ENCODE measurements around the gene CD28. TPM values are rescaled to one million over a fixed set of nuclear protein-coding genes. Genes with fewer than 3 reads are reported as not detected.

The CD28 gene
- total and polyA plus RNA-seq, 2 experiments from 2014 or later: 0.11 TPM

GRCh38 chr2:203683421-203683820 is 23.0 kb upstream of the CD28 start:
- Histone ChIP-seq H3F3A (ENCODE audit: insufficient read depth) (peaks cover 61% of the 10 kb centered on the region), H3K4me2 (ENCODE audit: unreplicated experiment) (peak overlapping the region; percentile 58), H3K36me3 (ENCODE audit: low read depth) (no peaks in the 10 kb centered on the region), H3K9me3 (ENCODE audit: low read depth) (no peaks in the 10 kb centered on the region), H2AFZ (no peak overlapping the region), H3K4me1 (ENCODE audit: insufficient read depth) (peaks cover 76% of the 10 kb centered on the region), H3K9ac (peak overlapping the region; percentile 90), H3K4me3 (no peak overlapping the region), H4K20me1 (ENCODE audit: insufficient read depth) (no peaks in the 10 kb centered on the region), H3K9me2 (ENCODE audit: insufficient read depth) (no peaks in the 10 kb centered on the region), H3K27me3 (replicated peaks; ENCODE audit: insufficient read depth) (no peaks in the 10 kb centered on the region), H3K79me2 (ENCODE audit: insufficient read depth) (no peaks in the 10 kb centered on the region), H3K27ac (peak overlapping the region; percentile 100)
- 91 to 95% methylated on average over 4 of the region's 4 CpGs for WGBS, 2 experiments (ENCODE audit: low coverage in 1 of 2, low lambda C conversion rate in 2 of 2, missing lambda C conversion rate in 2 of 2)
- no peak for TF ChIP-seq EZH2 (IDR thresholded peaks at IDR 0.05; ENCODE audit: insufficient read depth, poor library complexity, severe bottlenecking)
- no peak for TF ChIP-seq EZH2phosphoT487 (IDR thresholded peaks at IDR 0.05; ENCODE audit: insufficient read depth, low read depth)
- in situ Hi-C loops (cut with MboI): loop anchor here (10.0 kb wide), 1 partner anchor 121 kb away; no protein-coding TSS in a partner anchor
- DNase-seq: no peak

GRCh38 chr2:203683932-203684556 is 22.4 kb upstream of the CD28 start:
- peak overlapping the region; percentile 90 for H3K9ac ChIP-seq
- no peaks in the 10 kb centered on the region for H3K27me3 ChIP-seq (replicated peaks; ENCODE audit: insufficient read depth)
- H3K36me3 ChIP-seq (ENCODE audit: low read depth): no peaks in the 10 kb centered on the region
- H3K9me3 ChIP-seq (ENCODE audit: low read depth): no peaks in the 10 kb centered on the region
- no peaks in the 10 kb centered on the region for H4K20me1 ChIP-seq (ENCODE audit: insufficient read depth)
- peak overlapping the region; percentile 100 for H3K27ac ChIP-seq
- H3F3A ChIP-seq (ENCODE audit: insufficient read depth): peaks cover 65% of the 10 kb centered on the region
- no peak for TF ChIP-seq EZH2 (IDR thresholded peaks at IDR 0.05; ENCODE audit: insufficient read depth, poor library complexity, severe bottlenecking)
- TF ChIP-seq EZH2phosphoT487 (IDR thresholded peaks at IDR 0.05; ENCODE audit: insufficient read depth, low read depth): no peak
- 0 to 7% methylated on average over 1 of the region's 1 CpG for WGBS, 2 experiments (ENCODE audit: low coverage in 1 of 2, low lambda C conversion rate in 2 of 2, missing lambda C conversion rate in 2 of 2)
- no peak overlapping the region for H3K4me3 ChIP-seq
- H2AFZ ChIP-seq: no peak overlapping the region
- no peaks in the 10 kb centered on the region for H3K9me2 ChIP-seq (ENCODE audit: insufficient read depth)
- in situ Hi-C loops (cut with MboI): loop anchor here (10.0 kb wide), 1 partner anchor 121 kb away; no protein-coding TSS in a partner anchor
- H3K4me2 ChIP-seq (ENCODE audit: unreplicated experiment): peak overlapping the region; percentile 58
- H3K4me1 ChIP-seq (ENCODE audit: insufficient read depth): peaks cover 78% of the 10 kb centered on the region
- H3K79me2 ChIP-seq (ENCODE audit: insufficient read depth): no peaks in the 10 kb centered on the region
- DNase-seq: peak; percentile 95

- H3K27me3 ChIP-seq (replicated peaks; ENCODE audit: insufficient read depth): no peaks in the 10 kb centered on the region
- peaks cover 70% of the 10 kb centered on the region for H3F3A ChIP-seq (ENCODE audit: insufficient read depth)
- WGBS, 2 experiments (ENCODE audit: low coverage in 1 of 2, low lambda C conversion rate in 2 of 2, missing lambda C conversion rate in 2 of 2): 3 to 5% methylated on average over 5 of the region's 5 CpGs
- peak overlapping the region; percentile 100 for H3K27ac ChIP-seq
- H2AFZ ChIP-seq: no peak overlapping the region; the same call in 1 of the 2 replicates
- peak overlapping the region; percentile 58 for H3K4me2 ChIP-seq (ENCODE audit: unreplicated experiment)
- peak overlapping the region; percentile 90 for H3K9ac ChIP-seq
- TF ChIP-seq EZH2 (IDR thresholded peaks at IDR 0.05; ENCODE audit: insufficient read depth, poor library complexity, severe bottlenecking) (no peak), EZH2phosphoT487 (IDR thresholded peaks at IDR 0.05; ENCODE audit: insufficient read depth, low read depth) (no peak)
- 0 out of 2 replicates have a peak overlapping the region, but pooled peaks have one; percentile 9 for H3K4me3 ChIP-seq
- H3K36me3 ChIP-seq (ENCODE audit: low read depth): no peaks in the 10 kb centered on the region
- H4K20me1 ChIP-seq (ENCODE audit: insufficient read depth): no peaks in the 10 kb centered on the region
- peak; percentile 94 for DNase-seq
- H3K4me1 ChIP-seq (ENCODE audit: insufficient read depth): peaks cover 82% of the 10 kb centered on the region
- no peaks in the 10 kb centered on the region for H3K9me3 ChIP-seq (ENCODE audit: low read depth)
- no peaks in the 10 kb centered on the region for H3K79me2 ChIP-seq (ENCODE audit: insufficient read depth)
- no peaks in the 10 kb centered on the region for H3K9me2 ChIP-seq (ENCODE audit: insufficient read depth)
- in situ Hi-C loops (cut with MboI): loop anchor here (10.0 kb wide), 1 partner anchor 120 kb away; no protein-coding TSS in a partner anchor
These were observed 21.3 kb upstream of the CD28 start for GRCh38 chr2:203685081-203685621.

DNA sequence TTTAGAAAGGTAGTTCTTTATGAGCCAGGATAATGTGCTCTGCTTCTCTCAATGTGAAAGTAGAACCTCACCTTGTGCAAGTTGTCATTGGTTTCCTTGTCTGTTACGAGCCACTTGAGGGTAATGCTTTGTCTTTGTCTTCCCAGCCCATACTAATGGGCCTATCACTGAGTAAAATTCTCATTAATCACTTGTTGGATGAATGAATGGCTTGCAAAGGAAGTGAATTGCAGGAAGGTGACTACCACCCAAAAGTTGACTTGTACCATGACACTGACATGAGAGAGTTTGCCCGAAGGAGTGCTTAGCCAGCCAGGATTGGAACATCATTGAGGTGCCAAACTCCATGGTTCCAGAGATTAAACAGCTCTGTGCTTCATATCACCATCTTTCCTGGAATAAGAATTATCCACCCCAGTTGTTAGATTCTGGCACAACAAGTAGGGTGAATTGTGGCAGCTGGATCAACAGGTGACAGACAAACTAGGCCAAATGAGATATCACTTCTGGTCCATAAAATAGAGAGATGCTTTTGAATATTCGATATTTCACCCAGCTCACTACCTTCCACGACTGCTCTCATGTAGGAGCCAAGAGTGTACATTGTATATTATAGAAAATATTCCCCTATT is 20.5 kb upstream of the CD28 start:
- no peaks in the 10 kb centered on the region for H3K27me3 ChIP-seq (replicated peaks; ENCODE audit: insufficient read depth)
- no peaks in the 10 kb centered on the region for H3K36me3 ChIP-seq (ENCODE audit: low read depth)
- no peaks in the 10 kb centered on the region for H3K9me2 ChIP-seq (ENCODE audit: insufficient read depth)
- H4K20me1 ChIP-seq (ENCODE audit: insufficient read depth): no peaks in the 10 kb centered on the region
- DNase-seq: peak; percentile 44
- H3K79me2 ChIP-seq (ENCODE audit: insufficient read depth): no peaks in the 10 kb centered on the region
- H2AFZ ChIP-seq: peak overlapping the region; percentile 14; the same call in 1 of the 2 replicates
- H3F3A ChIP-seq (ENCODE audit: insufficient read depth): peaks cover 70% of the 10 kb centered on the region
- peaks cover 89% of the 10 kb centered on the region for H3K4me1 ChIP-seq (ENCODE audit: insufficient read depth)
- no peak for TF ChIP-seq EZH2 (IDR thresholded peaks at IDR 0.05; ENCODE audit: insufficient read depth, poor library complexity, severe bottlenecking)
- TF ChIP-seq EZH2phosphoT487 (IDR thresholded peaks at IDR 0.05; ENCODE audit: insufficient read depth, low read depth): no peak
- H3K9me3 ChIP-seq (ENCODE audit: low read depth): no peaks in the 10 kb centered on the region
- WGBS, 2 experiments (ENCODE audit: low coverage in 1 of 2, low lambda C conversion rate in 2 of 2, missing lambda C conversion rate in 2 of 2): 50 to 52% methylated on average over 4 of the region's 4 CpGs
- H3K4me3 ChIP-seq: peak overlapping the region; percentile 9; the same call in 1 of the 2 replicates
- H3K9ac ChIP-seq: peak overlapping the region; percentile 90
- H3K27ac ChIP-seq: peak overlapping the region; percentile 100
- in situ Hi-C loops (cut with MboI): loop anchor here (10.0 kb wide), 1 partner anchor 119 kb away; no protein-coding TSS in a partner anchor
- peak overlapping the region; percentile 51 for H3K4me2 ChIP-seq (ENCODE audit: unreplicated experiment)

All from GM23248 (cell line).